ENCODE data around the gene MAML3. TPM values are rescaled to one million over a fixed set of nuclear protein-coding genes. Genes with fewer than 3 reads are reported as not detected.

The MAML3 gene
- total RNA-seq, 2 experiments from 2014 or later: 2.5 to 2.9 TPM

GRCh38 chr4:139901531-139902320 is 252.3 kb downstream of the MAML3 start:
- Histone ChIP-seq H3K4me1 (ENCODE audit: insufficient read depth, low read length) (no peaks in the 10 kb centered on the region), H3K36me3 (ENCODE audit: insufficient read depth, low read length) (no peaks in the 10 kb centered on the region), H3K27me3 (ENCODE audit: control insufficient read depth in 1 of 2, insufficient read depth in 2 of 2, low read length in 2 of 2) (no peaks in the 10 kb centered on the region), H3K4me3 (ENCODE audit: low read length) (no peak overlapping the region), H3K27ac (ENCODE audit: low read depth in 1 of 2, low read length in 2 of 2) (no peak overlapping the region), H3K9me3 (ENCODE audit: control insufficient read depth in 1 of 2, insufficient read depth in 1 of 2, low read length in 2 of 2) (no peaks in the 10 kb centered on the region)
- POLR2A ChIA-PET: no interaction called here
- Mint-ChIP-seq H3K36me3 (ENCODE audit: low read depth) (no peaks in the 10 kb centered on the region), H3K27ac (no peak overlapping the region), H3K4me1 (ENCODE audit: low read depth) (peaks cover 7% of the 10 kb centered on the region), H3K9me3 (peaks cover 2% of the 10 kb centered on the region), H3K4me3 (no peak overlapping the region), H3K27me3 (no peaks in the 10 kb centered on the region)
- intact Hi-C loops (cut with DNase I, micrococcal nuclease): no loop called here
- DNase-seq: no peak
- TF ChIP-seq, protein P1, sequence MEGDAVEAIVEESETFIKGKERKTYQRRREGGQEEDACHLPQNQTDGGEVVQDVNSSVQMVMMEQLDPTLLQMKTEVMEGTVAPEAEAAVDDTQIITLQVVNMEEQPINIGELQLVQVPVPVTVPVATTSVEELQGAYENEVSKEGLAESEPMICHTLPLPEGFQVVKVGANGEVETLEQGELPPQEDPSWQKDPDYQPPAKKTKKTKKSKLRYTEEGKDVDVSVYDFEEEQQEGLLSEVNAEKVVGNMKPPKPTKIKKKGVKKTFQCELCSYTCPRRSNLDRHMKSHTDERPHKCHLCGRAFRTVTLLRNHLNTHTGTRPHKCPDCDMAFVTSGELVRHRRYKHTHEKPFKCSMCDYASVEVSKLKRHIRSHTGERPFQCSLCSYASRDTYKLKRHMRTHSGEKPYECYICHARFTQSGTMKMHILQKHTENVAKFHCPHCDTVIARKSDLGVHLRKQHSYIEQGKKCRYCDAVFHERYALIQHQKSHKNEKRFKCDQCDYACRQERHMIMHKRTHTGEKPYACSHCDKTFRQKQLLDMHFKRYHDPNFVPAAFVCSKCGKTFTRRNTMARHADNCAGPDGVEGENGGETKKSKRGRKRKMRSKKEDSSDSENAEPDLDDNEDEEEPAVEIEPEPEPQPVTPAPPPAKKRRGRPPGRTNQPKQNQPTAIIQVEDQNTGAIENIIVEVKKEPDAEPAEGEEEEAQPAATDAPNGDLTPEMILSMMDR (IDR thresholded peaks at IDR 0.05): no peak
- no peak for ATAC-seq (ENCODE audit: poor library complexity)
- CTCF ChIA-PET: interaction anchor here (1.0 kb wide), 1 partner anchor 9 kb away, joined by 3 read pairs; no protein-coding TSS in a partner anchor

- peaks cover 7% of the 10 kb centered on the region for H3K4me1 Mint-ChIP-seq (ENCODE audit: low read depth)
- TF ChIP-seq, protein P1 (IDR thresholded peaks at IDR 0.05): no peak
- no peak overlapping the region for H3K4me3 Mint-ChIP-seq
- peaks cover 2% of the 10 kb centered on the region for H3K9me3 Mint-ChIP-seq
- Histone ChIP-seq H3K27me3 (ENCODE audit: control insufficient read depth in 1 of 2, insufficient read depth in 2 of 2, low read length in 2 of 2) (no peaks in the 10 kb centered on the region), H3K27ac (ENCODE audit: low read depth in 1 of 2, low read length in 2 of 2) (no peak overlapping the region), H3K4me3 (ENCODE audit: low read length) (no peak overlapping the region), H3K4me1 (ENCODE audit: insufficient read depth, low read length) (no peaks in the 10 kb centered on the region), H3K9me3 (ENCODE audit: control insufficient read depth in 1 of 2, insufficient read depth in 1 of 2, low read length in 2 of 2) (no peaks in the 10 kb centered on the region), H3K36me3 (ENCODE audit: insufficient read depth, low read length) (no peaks in the 10 kb centered on the region)
- H3K27me3 Mint-ChIP-seq: no peaks in the 10 kb centered on the region
- ChIA-PET POLR2A (no interaction called here), CTCF (interaction anchor here (1.0 kb wide), 1 partner anchor 9 kb away, joined by 3 read pairs; no protein-coding TSS in a partner anchor)
- no peak overlapping the region for H3K27ac Mint-ChIP-seq
- DNase-seq (no peak), ATAC-seq (ENCODE audit: poor library complexity) (no peak)
- intact Hi-C loops (cut with DNase I, micrococcal nuclease): no loop called here
- H3K36me3 Mint-ChIP-seq (ENCODE audit: low read depth): no peaks in the 10 kb centered on the region
Measured at GRCh38 chr4:139900964-139901376, 253.0 kb downstream of the MAML3 start.

- H3K27me3 ChIP-seq (ENCODE audit: control insufficient read depth in 1 of 2, insufficient read depth in 2 of 2, low read length in 2 of 2): no peaks in the 10 kb centered on the region
- no peaks in the 10 kb centered on the region for H3K36me3 ChIP-seq (ENCODE audit: insufficient read depth, low read length)
- intact Hi-C loops (cut with DNase I, micrococcal nuclease): no loop called here
- peaks cover 7% of the 10 kb centered on the region for H3K4me1 Mint-ChIP-seq (ENCODE audit: low read depth)
- H3K9me3 ChIP-seq (ENCODE audit: control insufficient read depth in 1 of 2, insufficient read depth in 1 of 2, low read length in 2 of 2): no peaks in the 10 kb centered on the region
- H3K27ac Mint-ChIP-seq: no peak overlapping the region
- no peak overlapping the region for H3K4me3 Mint-ChIP-seq
- ChIA-PET POLR2A (no interaction called here), CTCF (no interaction called here)
- H3K36me3 Mint-ChIP-seq (ENCODE audit: low read depth): no peaks in the 10 kb centered on the region
- no peaks in the 10 kb centered on the region for H3K27me3 Mint-ChIP-seq
- no peak for DNase-seq
- no peaks in the 10 kb centered on the region for H3K4me1 ChIP-seq (ENCODE audit: insufficient read depth, low read length)
- ATAC-seq (ENCODE audit: poor library complexity): no peak
- H3K4me3 ChIP-seq (ENCODE audit: low read length): no peak overlapping the region
- H3K9me3 Mint-ChIP-seq: peaks cover 2% of the 10 kb centered on the region
- TF ChIP-seq, protein P1 (IDR thresholded peaks at IDR 0.05): no peak
- H3K27ac ChIP-seq (ENCODE audit: low read depth in 1 of 2, low read length in 2 of 2): no peak overlapping the region
Measured at GRCh38 chr4:139899346-139899745, 254.6 kb downstream of the MAML3 start.

Data from CD4-positive, alpha-beta T cell (primary cell).